NCI-H345 (cell line): ENCODE data around the gene SPATA12.
"Not testable (repeated sequence)": the region's sequence is repeated elsewhere in the genome, so short reads cannot be mapped to it uniquely, and the experiment has no call there.

Source experiments
- DNase-seq: peaks from one replicate; lab custom pipeline; 2025; lab: John Stamatoyannopoulos, UW

Gene SPATA12

DNA sequence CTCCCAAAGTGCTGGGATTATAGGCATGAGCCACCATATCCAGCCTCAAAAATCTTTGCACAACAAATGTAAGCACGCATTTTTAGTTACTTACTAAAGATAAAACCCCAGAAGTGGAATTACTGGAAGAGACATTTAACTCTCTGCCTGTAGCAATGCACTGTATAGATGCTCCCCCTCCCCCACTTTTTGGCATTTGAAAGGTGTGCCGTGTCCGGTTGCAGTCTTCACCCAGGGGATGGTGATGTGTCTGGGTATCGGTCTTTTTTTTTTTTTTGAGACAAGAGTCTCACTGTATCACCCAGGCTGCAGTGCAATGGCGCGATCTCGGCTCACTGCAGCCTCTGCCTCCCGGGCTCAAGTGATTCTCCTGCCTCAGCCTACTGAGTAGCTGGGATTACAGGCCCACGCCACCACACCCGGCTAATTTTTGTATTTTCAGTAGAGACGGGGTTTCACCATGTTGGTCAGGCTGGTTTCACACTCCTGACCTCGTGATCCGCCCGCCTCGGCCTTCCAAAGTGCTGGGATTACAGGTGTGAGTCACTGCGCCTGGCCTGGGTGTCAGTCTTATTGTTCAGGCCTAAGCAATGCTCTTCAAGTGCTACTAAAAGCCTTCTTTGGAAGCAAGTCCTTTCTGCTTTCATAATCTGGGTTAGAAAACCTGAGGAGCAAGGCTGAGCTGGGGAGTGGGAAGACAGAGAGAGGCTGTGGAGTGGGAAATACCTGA, 23.0 kb downstream of the SPATA12 start:
- DNase-seq, result not testable (repeated sequence)

- DNase-seq, result no peak
These were observed 24.7 kb downstream of the SPATA12 start for GRCh38 chr3:57085211-57085610.

- DNase-seq, result no peak
These were observed 25.7 kb downstream of the SPATA12 start for GRCh38 chr3:57086201-57086600.

DNA sequence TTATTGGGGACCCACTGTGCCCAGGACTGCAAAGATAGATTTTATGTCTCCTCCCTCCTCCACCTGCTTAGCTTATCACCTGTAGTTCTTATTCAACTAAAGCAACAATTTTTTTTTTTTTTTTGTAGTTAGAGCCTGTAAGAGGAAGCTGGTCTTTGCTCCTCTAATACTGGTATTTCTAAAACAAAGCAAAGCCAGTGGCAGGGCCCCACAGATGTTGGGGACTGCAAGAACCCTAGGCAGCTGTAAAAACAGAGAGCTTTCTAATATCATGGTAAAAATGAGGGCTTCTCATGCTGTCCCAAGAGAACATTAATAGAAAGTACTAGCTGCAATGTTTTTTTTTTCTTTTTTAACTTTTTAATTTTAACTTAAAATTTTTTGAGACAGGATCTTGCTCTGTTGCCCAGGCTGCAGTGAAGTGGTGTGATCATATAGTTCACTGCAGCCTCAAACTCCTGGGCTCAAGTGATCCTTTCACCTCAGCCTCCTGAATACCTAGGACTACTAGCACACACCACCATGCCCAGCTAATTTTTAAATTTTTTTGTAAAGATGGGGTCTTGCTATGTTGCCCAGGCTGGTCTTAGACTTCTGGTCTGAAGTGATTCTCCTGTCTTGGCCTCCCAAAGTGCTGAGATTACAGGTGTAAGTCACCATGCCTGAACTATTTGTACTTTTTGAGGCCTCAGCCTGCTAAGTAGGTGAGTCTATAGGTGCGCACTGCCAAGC, 27.1 kb downstream of the SPATA12 start:
- DNase-seq, result no peak

- DNase-seq, result no peak
These were observed 28.0 kb downstream of the SPATA12 start for GRCh38 chr3:57088503-57088902.

- no peak for DNase-seq
These were observed 28.6 kb downstream of the SPATA12 start for GRCh38 chr3:57089043-57089442.

DNA sequence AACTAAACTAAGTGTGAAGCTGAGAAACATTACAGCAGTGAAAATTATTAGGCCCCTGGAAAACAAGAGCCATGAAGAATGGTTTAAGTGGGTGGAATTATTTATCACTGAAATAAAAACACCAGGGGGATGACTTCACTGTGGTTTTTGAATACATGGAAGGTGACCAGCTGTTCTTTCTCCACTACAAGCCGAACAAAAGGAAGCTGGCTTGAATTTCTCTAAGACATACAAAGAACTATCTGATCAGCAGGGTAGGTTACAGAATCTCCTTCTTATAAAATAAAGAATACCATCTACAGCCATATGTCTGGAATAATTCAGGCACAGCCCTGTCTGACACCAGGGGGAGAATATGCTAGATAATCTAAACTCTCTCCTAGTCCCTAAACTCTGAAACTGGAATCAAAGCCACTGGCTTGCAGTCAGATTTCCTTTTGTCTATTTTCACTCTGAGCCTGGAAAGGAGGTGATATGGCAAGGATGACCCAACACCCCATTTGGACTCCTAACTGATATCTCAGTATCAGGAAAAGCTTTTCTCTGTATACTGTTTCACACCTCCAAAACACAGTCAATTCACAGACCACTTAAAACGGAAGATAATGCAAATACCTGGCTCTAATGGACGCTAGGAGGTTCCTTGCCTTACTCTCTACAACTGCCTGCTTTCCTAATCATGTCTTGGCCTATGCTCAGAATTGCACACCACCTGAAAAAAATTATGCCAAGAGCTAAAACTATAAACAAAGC, 31.2 kb downstream of the SPATA12 start:
- DNase-seq, result no peak

DNA sequence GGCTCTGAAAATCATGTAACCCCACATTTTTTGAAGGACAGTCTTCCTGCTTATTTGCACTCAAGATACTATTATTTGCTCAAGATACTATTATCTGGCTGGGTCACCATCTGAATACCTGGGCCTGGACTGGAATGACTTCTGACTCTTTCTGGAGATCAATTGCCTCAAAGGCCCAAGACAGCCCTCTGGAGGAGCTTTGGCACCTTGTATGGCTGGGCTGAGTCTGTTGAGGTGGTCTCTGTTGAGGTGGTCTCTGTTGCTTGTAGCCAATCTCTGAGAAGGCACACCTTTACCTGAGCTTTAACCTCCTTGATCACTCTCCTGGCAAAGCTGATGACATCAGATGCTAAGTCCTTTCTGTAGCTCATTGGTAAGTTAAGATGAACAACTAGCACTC, 33.0 kb downstream of the SPATA12 start:
- DNase-seq, result no peak

DNA sequence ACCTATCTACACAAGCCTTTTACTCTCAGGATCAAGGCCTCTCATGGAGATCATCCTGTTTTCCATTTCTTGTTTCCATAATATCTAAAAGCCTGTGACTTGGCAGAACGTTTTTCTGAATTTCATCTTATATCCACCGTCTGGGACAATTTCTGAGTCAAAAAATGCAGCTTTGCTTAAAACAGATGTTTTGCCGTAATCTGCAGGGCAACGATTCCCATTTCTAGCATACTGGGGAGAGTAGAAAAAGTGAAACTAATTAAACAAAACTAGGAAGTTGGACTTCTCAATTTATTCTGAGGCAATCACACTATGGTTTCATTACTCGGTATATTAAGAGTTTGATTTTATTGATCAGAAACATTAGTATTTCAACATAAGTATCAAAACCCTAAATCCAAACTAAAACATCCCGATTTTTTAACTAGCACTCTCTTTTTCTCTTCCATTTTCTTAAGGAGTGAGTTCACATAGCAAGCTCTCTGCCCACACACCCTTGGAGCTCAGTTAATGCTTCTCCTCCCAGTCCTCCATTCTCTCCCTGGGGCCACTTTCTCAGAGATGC, 33.6 kb downstream of the SPATA12 start:
- no peak for DNase-seq

GRCh38 chr3:57094575-57094974, 34.1 kb downstream of the SPATA12 start:
- DNase-seq, result no peak

- no peak for DNase-seq
These were observed 34.9 kb downstream of the SPATA12 start for GRCh38 chr3:57095363-57095762.

- DNase-seq, result no peak
These were observed 37.1 kb downstream of the SPATA12 start for GRCh38 chr3:57097536-57097935.

GRCh38 chr3:57098418-57099310, 38.2 kb downstream of the SPATA12 start:
- no peak for DNase-seq

- DNase-seq, result peak; percentile 29
These were observed 39.7 kb downstream of the SPATA12 start for GRCh38 chr3:57100046-57100695.

DNA sequence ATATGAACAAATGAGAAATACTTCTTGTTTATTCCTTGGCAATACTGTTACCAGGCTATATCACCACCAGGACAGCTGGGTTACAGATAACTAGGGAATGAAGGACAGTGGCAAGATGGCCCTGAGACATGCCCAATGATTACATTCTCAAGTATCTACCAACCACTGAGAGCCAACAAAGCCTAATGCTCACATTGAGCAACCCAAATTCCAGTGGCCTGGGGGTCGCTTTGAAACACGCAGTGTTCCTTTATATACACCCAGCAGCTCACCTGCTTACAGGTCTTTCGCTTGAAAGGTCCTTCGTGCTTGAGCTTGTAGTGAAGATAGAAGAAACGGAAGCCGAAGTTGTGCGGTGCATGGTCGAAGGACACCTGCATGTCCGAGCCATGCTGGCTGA, 45.1 kb downstream of the SPATA12 start:
- DNase-seq, result no peak

DNA sequence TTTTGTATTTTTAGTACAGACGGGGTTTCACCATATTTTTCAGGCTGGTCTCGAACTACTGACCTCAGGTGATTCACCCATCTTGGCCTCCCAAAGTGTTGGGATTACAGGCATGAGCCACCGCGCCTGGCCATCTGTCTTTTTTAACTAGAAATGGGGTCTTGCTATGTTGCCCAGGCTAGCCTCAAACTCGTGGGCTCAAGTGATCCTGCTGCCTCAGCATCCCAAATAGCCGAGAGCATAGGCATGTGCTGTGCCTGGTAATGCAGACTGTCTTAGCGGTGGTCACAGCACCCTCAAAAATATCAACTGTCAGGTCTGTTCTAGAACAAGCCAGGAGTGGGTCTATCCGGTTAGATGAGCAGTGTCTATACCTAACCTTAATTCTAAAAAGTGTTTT, 48.2 kb downstream of the SPATA12 start:
- no peak for DNase-seq

DNA sequence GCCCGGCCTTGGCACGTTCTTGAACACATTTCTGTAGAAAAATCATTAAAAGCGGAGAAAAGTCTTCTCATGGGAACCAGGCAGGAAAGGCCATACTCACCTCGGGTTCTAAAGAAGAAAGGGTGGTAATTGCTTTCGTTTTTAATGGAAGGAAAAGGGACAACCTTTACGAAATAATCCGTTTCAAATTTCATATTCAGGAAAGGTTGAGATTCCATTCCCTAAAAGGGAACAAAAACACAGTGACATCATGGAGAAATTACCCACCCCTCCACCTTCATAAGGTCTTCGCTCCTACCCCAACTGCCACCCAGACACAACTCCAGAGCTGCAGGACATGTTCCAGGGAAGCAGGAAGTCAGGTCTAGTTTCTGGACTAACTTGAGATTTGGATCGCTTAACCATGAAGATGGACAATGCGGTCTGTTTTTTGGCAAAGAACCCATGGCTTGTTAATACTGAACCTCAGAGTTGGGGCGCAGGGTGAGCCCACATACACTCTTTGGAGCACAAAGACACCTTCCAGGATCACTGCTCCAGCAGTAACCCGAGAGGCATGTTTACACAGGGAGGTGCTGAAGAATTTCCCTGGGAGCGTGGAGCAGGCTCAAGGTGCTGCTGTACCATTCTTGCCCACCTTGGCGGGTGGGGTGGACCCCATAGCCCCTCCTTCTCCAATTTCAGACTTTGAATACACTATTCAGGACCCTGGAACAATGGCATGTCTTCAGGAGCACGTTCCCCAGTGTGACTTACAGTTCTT, 49.2 kb downstream of the SPATA12 start:
- no peak for DNase-seq

GRCh38 chr3:57110214-57110613, 49.8 kb downstream of the SPATA12 start:
- no peak for DNase-seq

GRCh38 chr3:57110798-57111197, 50.3 kb downstream of the SPATA12 start:
- DNase-seq, result peak; percentile 86

- DNase-seq, result no peak
These were observed 51.7 kb downstream of the SPATA12 start for GRCh38 chr3:57112206-57112605.
